SK-N-SH (cell line): ENCODE data around the gene WRAP73.

Experiments
- EP300 ChIP-seq, 2 experiments: IDR thresholded peaks; 2 replicates each; pipeline versions ENCODE4 v1.4.0 to v1.6.1; 2012; ENCODE audit warnings: borderline replicate concordance in 1 of 2, low read depth in 1 of 2, low read length in 1 of 2
- GABPA ChIP-seq: IDR thresholded peaks from 2 replicates; pipeline ENCODE4 v1.4.0; 2012; ENCODE audit warnings: low read depth, mild to moderate bottlenecking
- JUND ChIP-seq: IDR thresholded peaks from 2 replicates; pipeline ENCODE4 v1.4.0; 2012
- POLR2AphosphoS5 ChIP-seq: IDR thresholded peaks from 2 replicates; pipeline ENCODE4 v1.6.1; 2012; ENCODE audit warnings: low read depth, low read length
- RAD21 ChIP-seq: IDR thresholded peaks from 2 replicates; pipeline ENCODE4 v1.6.1; 2012; ENCODE audit warnings: mild to moderate bottlenecking, low read length
- RXRA ChIP-seq: IDR thresholded peaks from 2 replicates; pipeline ENCODE4 v1.4.0; 2012; ENCODE audit warnings: low read depth, mild to moderate bottlenecking, borderline replicate concordance
- SIN3A ChIP-seq: IDR thresholded peaks from 2 replicates; pipeline ENCODE4 v1.6.1; 2012; ENCODE audit warnings: low read depth, mild to moderate bottlenecking, low read length, moderate library complexity, borderline replicate concordance
- TAF1 ChIP-seq: IDR thresholded peaks from 2 replicates; pipeline ENCODE4 v1.6.1; 2012; ENCODE audit warnings: low read depth, mild to moderate bottlenecking, low read length, moderate library complexity, borderline replicate concordance
- TEAD4 ChIP-seq: IDR thresholded peaks from 2 replicates; pipeline ENCODE4 v1.4.0; 2012; ENCODE audit warnings: mild to moderate bottlenecking, borderline replicate concordance; ENCODE audit not compliant: insufficient read depth
- YY1 ChIP-seq: IDR thresholded peaks from 2 replicates; pipeline ENCODE4 v1.4.0; 2012; ENCODE audit warnings: low read depth, mild to moderate bottlenecking
- TF ChIP-seq, protein P1 (sequence below): fragments of 200-600 bp; sonication (generic); IDR thresholded peaks from 2 replicates; pipeline ENCODE4 v1.6.1; 2017; ENCODE audit warnings: antibody characterized with exemption, mild to moderate bottlenecking, moderate library complexity
- TF ChIP-seq, protein P2 (sequence below): IDR thresholded peaks from 2 replicates; pipeline ENCODE4 v1.4.0; 2012; ENCODE audit warnings: low read depth
- TF ChIP-seq, protein P3 (sequence below): IDR thresholded peaks from 2 replicates; pipeline ENCODE4 v1.4.0; 2012; ENCODE audit warnings: low read depth, borderline replicate concordance

DNA sequence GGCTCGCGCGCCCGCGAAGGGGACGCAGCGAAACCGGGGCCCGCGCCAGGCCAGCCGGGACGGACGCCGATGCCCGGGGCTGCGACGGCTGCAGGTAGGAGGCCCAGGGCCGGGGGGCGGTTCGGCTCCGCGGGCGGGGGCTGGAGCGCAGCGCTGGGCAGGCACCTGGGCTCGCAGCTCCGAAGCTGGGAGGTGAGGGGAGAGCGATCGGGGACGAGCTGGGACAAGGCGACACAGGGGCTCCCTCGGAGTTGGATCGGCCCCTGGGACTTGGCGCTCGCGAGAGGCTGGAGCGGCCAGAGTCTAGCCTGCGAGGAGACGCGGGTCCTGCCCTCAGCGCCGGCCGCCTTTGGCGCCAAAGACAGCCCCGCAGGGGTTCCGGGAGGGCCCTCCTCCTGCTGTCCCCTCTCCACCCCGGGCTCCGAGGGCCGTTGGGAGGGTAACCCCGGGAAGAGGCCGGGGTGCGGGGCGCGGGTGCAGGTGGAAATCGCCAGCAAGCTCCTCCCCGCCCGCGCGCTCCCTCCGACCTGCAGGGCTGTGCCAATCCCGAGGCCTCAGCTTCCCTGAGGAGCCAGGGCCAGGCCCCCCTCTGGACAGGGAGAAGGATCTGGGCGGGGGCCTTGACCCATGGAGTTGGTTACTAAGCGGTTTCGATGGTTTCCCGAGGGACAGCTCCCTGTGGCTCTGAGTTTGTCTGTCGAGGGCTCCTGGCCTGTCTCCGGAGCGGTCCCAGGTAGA lies 2.8 kb upstream of the WRAP73 start:
- TF ChIP-seq, protein P1, sequence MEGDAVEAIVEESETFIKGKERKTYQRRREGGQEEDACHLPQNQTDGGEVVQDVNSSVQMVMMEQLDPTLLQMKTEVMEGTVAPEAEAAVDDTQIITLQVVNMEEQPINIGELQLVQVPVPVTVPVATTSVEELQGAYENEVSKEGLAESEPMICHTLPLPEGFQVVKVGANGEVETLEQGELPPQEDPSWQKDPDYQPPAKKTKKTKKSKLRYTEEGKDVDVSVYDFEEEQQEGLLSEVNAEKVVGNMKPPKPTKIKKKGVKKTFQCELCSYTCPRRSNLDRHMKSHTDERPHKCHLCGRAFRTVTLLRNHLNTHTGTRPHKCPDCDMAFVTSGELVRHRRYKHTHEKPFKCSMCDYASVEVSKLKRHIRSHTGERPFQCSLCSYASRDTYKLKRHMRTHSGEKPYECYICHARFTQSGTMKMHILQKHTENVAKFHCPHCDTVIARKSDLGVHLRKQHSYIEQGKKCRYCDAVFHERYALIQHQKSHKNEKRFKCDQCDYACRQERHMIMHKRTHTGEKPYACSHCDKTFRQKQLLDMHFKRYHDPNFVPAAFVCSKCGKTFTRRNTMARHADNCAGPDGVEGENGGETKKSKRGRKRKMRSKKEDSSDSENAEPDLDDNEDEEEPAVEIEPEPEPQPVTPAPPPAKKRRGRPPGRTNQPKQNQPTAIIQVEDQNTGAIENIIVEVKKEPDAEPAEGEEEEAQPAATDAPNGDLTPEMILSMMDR: no peak
- TF ChIP-seq RAD21 (no peak), YY1 (no peak), TAF1 (no peak), POLR2AphosphoS5 (no peak), GABPA (no peak), JUND (no peak), SIN3A (no peak), RXRA (no peak), TEAD4 (no peak), EP300 (IDR thresholded peaks at IDR 0.05; ENCODE audit: borderline replicate concordance in 1 of 2, low read depth in 1 of 2, low read length in 1 of 2) (no peak)
- TF ChIP-seq, protein P2, sequence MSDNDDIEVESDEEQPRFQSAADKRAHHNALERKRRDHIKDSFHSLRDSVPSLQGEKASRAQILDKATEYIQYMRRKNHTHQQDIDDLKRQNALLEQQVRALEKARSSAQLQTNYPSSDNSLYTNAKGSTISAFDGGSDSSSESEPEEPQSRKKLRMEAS: no peak
- TF ChIP-seq, protein P3, sequence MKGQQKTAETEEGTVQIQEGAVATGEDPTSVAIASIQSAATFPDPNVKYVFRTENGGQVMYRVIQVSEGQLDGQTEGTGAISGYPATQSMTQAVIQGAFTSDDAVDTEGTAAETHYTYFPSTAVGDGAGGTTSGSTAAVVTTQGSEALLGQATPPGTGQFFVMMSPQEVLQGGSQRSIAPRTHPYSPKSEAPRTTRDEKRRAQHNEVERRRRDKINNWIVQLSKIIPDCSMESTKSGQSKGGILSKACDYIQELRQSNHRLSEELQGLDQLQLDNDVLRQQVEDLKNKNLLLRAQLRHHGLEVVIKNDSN: no peak
